ENCODE measurements around the gene ZNF83. TPM values are rescaled to one million over a fixed set of nuclear protein-coding genes. Genes with fewer than 3 reads are reported as not detected.

The ZNF83 gene
- total RNA-seq, 1 experiment from 2014 or later = 36.8 TPM

DNA sequence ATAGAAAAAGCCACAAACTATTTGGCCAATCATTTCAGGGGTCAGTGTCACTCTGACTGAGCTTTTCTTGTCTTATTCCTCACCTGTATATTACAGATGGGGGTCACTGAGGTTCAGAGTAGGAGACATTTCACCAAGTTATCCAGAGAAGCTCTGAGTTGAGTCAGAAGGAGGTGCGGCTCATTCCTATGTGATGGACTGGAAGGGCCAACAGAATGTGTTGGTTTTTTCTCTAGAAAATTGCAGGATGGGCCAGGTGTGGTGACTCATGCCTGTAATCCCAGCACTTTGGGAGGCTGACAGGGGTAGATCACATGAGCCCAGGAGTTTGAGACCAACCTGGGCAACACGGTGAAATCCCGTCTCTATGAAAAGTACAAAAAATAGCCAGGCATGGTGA lies 24.5 kb upstream of the ZNF83 start:
- peaks cover 79% of the 10 kb centered on the region for H3K36me3 Mint-ChIP-seq (ENCODE audit: insufficient read depth, unreplicated experiment)
- H3K36me3 ChIP-seq (ENCODE audit: control insufficient read depth, insufficient read depth, low read length) = no peaks in the 10 kb centered on the region; the same call in none of the 2 replicates
- no peaks in the 10 kb centered on the region for H3K27me3 ChIP-seq (replicated peaks; ENCODE audit: control insufficient read depth, insufficient read depth, low read length)
- H3K27ac Mint-ChIP-seq (ENCODE audit: unreplicated experiment) = no peak overlapping the region
- no peak for DNase-seq
- intact Hi-C loops (cut with micrococcal nuclease; ENCODE audit: unreplicated experiment) = no loop called here
- POLR2A ChIA-PET = no interaction called here
- TF ChIP-seq, protein P1, sequence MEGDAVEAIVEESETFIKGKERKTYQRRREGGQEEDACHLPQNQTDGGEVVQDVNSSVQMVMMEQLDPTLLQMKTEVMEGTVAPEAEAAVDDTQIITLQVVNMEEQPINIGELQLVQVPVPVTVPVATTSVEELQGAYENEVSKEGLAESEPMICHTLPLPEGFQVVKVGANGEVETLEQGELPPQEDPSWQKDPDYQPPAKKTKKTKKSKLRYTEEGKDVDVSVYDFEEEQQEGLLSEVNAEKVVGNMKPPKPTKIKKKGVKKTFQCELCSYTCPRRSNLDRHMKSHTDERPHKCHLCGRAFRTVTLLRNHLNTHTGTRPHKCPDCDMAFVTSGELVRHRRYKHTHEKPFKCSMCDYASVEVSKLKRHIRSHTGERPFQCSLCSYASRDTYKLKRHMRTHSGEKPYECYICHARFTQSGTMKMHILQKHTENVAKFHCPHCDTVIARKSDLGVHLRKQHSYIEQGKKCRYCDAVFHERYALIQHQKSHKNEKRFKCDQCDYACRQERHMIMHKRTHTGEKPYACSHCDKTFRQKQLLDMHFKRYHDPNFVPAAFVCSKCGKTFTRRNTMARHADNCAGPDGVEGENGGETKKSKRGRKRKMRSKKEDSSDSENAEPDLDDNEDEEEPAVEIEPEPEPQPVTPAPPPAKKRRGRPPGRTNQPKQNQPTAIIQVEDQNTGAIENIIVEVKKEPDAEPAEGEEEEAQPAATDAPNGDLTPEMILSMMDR (IDR thresholded peaks at IDR 0.05; ENCODE audit: insufficient read depth in 1 of 2, low read depth in 1 of 2, low read length in 1 of 2, severe bottlenecking in 1 of 2, unreplicated experiment in 1 of 2) = no peak
- CTCF ChIA-PET = no interaction called here
- peaks cover 22% of the 10 kb centered on the region for H3K4me1 Mint-ChIP-seq (ENCODE audit: low read depth, unreplicated experiment)
- H3K27me3 Mint-ChIP-seq (ENCODE audit: insufficient read depth, unreplicated experiment) = no peaks in the 10 kb centered on the region
- H3K4me1 ChIP-seq = 0 out of 2 replicates have a peak, but pooled peaks cover 7% of the 10 kb centered on the region
- no TSS peak for BruUV-seq (replicated peaks)
- H3K9me3 ChIP-seq = no peaks in the 10 kb centered on the region
- no peak overlapping the region for H3K4me3 Mint-ChIP-seq (ENCODE audit: unreplicated experiment)
- peaks cover 18% of the 10 kb centered on the region for H3K9me3 Mint-ChIP-seq (ENCODE audit: unreplicated experiment)
- no peak overlapping the region for H3K4me3 ChIP-seq (ENCODE audit: low read depth, low read length)

GRCh38 chr19:52660981-52661380 lies 22.8 kb upstream of the ZNF83 start:
- Histone ChIP-seq H3K9me3 (no peaks in the 10 kb centered on the region), H3K27me3 (replicated peaks; ENCODE audit: control insufficient read depth, insufficient read depth, low read length) (no peaks in the 10 kb centered on the region), H3K36me3 (ENCODE audit: control insufficient read depth, insufficient read depth, low read length) (no peaks in the 10 kb centered on the region; the same call in none of the 2 replicates), H3K4me3 (ENCODE audit: low read depth, low read length) (no peak overlapping the region), H3K4me1 (0 out of 2 replicates have a peak, but pooled peaks cover 7% of the 10 kb centered on the region)
- ChIA-PET CTCF (no interaction called here), POLR2A (no interaction called here)
- Mint-ChIP-seq H3K4me1 (ENCODE audit: low read depth, unreplicated experiment) (peaks cover 22% of the 10 kb centered on the region), H3K9me3 (ENCODE audit: unreplicated experiment) (peaks cover 14% of the 10 kb centered on the region), H3K36me3 (ENCODE audit: insufficient read depth, unreplicated experiment) (peaks cover 85% of the 10 kb centered on the region), H3K27me3 (ENCODE audit: insufficient read depth, unreplicated experiment) (no peaks in the 10 kb centered on the region), H3K4me3 (ENCODE audit: unreplicated experiment) (no peak overlapping the region), H3K27ac (ENCODE audit: unreplicated experiment) (peak overlapping the region; percentile 53)
- no TSS peak for BruUV-seq (replicated peaks)
- TF ChIP-seq, protein P1 (IDR thresholded peaks at IDR 0.05; ENCODE audit: insufficient read depth in 1 of 2, low read depth in 1 of 2, low read length in 1 of 2, severe bottlenecking in 1 of 2, unreplicated experiment in 1 of 2) = no peak
- intact Hi-C loops (cut with micrococcal nuclease; ENCODE audit: unreplicated experiment) = no loop called here
- DNase-seq = no peak

- H3K27ac Mint-ChIP-seq (ENCODE audit: unreplicated experiment) = peak overlapping the region; percentile 46
- no peaks in the 10 kb centered on the region for H3K27me3 Mint-ChIP-seq (ENCODE audit: insufficient read depth, unreplicated experiment)
- POLR2A ChIA-PET = no interaction called here
- no peak overlapping the region for H3K4me3 ChIP-seq (ENCODE audit: low read depth, low read length)
- H3K4me3 Mint-ChIP-seq (ENCODE audit: unreplicated experiment) = no peak overlapping the region
- H3K36me3 ChIP-seq (ENCODE audit: control insufficient read depth, insufficient read depth, low read length) = no peaks in the 10 kb centered on the region; the same call in none of the 2 replicates
- 0 out of 2 replicates have a peak, but pooled peaks cover 7% of the 10 kb centered on the region for H3K4me1 ChIP-seq
- H3K27me3 ChIP-seq (replicated peaks; ENCODE audit: control insufficient read depth, insufficient read depth, low read length) = no peaks in the 10 kb centered on the region
- CTCF ChIA-PET = interaction anchor here (0.6 kb wide), 1 partner anchor 132 kb away, joined by 3 read pairs; no protein-coding TSS in a partner anchor
- peaks cover 22% of the 10 kb centered on the region for H3K4me1 Mint-ChIP-seq (ENCODE audit: low read depth, unreplicated experiment)
- TF ChIP-seq, protein P1 (IDR thresholded peaks at IDR 0.05; ENCODE audit: insufficient read depth in 1 of 2, low read depth in 1 of 2, low read length in 1 of 2, severe bottlenecking in 1 of 2, unreplicated experiment in 1 of 2) = no peak
- H3K36me3 Mint-ChIP-seq (ENCODE audit: insufficient read depth, unreplicated experiment) = peaks cover 83% of the 10 kb centered on the region
- H3K9me3 ChIP-seq = no peaks in the 10 kb centered on the region
- DNase-seq = no peak
- H3K9me3 Mint-ChIP-seq (ENCODE audit: unreplicated experiment) = peaks cover 9% of the 10 kb centered on the region
- BruUV-seq (replicated peaks) = no TSS peak
- intact Hi-C loops (cut with micrococcal nuclease; ENCODE audit: unreplicated experiment) = no loop called here
These were observed 20.9 kb upstream of the ZNF83 start for GRCh38 chr19:52659013-52659412.

Measured in Caco-2 (cell line).